ENCODE data around the gene C15orf40. TPM values are rescaled to one million over a fixed set of nuclear protein-coding genes. Genes with fewer than 3 reads are reported as not detected.
"Not testable (repeated sequence)": the region's sequence is repeated elsewhere in the genome, so short reads cannot be mapped to it uniquely, and the experiment has no call there.

C15orf40 gene
- total RNA-seq, 1 donor from 2014 or later: 14.7 TPM

DNA sequence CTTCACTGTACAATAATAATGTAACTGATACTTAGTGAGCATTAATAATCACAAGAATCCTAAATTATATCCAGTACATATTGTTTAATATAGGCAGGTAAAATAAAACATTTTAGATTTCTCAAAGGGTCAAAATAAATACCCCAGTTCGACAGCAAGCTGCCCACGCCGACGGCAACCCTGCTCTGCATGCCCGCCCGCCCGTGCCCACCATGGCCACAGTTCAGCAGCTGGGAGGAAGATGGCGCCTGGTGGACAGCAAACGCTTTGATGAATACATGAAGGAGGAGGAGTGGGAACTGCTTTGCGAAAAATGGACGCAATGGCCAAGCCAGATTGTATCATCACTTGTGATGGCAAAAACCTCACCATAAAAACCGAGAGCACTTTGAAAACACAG is 32.7 kb upstream of the C15orf40 start:
- Mint-ChIP-seq H3K27me3 (ENCODE audit: low read depth) (no peaks in the 10 kb centered on the region), H3K4me3 (ENCODE audit: unreplicated experiment) (no peak overlapping the region), H3K36me3 (ENCODE audit: low read depth) (peaks cover 29% of the 10 kb centered on the region), H3K4me1 (ENCODE audit: low read depth) (peaks cover 24% of the 10 kb centered on the region), H3K9me3 (ENCODE audit: low read depth) (no peaks in the 10 kb centered on the region), H3K27ac (ENCODE audit: unreplicated experiment) (peak overlapping the region; percentile 12)
- no peak for DNase-seq (ENCODE audit: low spot score)
- TF ChIP-seq, protein P1, sequence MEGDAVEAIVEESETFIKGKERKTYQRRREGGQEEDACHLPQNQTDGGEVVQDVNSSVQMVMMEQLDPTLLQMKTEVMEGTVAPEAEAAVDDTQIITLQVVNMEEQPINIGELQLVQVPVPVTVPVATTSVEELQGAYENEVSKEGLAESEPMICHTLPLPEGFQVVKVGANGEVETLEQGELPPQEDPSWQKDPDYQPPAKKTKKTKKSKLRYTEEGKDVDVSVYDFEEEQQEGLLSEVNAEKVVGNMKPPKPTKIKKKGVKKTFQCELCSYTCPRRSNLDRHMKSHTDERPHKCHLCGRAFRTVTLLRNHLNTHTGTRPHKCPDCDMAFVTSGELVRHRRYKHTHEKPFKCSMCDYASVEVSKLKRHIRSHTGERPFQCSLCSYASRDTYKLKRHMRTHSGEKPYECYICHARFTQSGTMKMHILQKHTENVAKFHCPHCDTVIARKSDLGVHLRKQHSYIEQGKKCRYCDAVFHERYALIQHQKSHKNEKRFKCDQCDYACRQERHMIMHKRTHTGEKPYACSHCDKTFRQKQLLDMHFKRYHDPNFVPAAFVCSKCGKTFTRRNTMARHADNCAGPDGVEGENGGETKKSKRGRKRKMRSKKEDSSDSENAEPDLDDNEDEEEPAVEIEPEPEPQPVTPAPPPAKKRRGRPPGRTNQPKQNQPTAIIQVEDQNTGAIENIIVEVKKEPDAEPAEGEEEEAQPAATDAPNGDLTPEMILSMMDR (IDR thresholded peaks at IDR 0.05): no peak

DNA sequence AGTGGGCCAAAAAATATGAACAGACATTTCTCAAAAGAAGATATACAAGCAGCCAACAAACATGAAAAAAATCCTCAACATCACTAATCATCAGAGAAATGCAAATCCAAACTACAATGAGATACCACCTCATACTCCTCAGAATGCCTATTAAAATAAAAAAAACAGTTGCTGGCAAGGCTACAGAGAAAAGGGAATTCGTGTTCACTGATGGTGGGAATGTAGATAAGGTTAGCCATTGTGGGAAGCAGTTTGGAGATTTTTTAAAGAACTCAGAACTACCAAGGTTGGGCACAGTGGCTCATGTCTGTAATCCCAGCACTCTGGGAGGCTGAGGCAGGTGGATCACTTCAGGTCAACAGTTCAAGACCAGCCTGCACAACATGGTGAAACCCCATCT is 27.8 kb upstream of the C15orf40 start:
- Mint-ChIP-seq H3K36me3 (ENCODE audit: low read depth) (peaks cover 18% of the 10 kb centered on the region), H3K9me3 (ENCODE audit: low read depth) (peaks cover 3% of the 10 kb centered on the region), H3K4me3 (ENCODE audit: unreplicated experiment) (no peak overlapping the region), H3K4me1 (ENCODE audit: low read depth) (peaks cover 2% of the 10 kb centered on the region), H3K27ac (ENCODE audit: unreplicated experiment) (no peak overlapping the region), H3K27me3 (ENCODE audit: low read depth) (no peaks in the 10 kb centered on the region)
- DNase-seq (ENCODE audit: low spot score): no peak
- TF ChIP-seq, protein P1 (IDR thresholded peaks at IDR 0.05): no peak

DNA sequence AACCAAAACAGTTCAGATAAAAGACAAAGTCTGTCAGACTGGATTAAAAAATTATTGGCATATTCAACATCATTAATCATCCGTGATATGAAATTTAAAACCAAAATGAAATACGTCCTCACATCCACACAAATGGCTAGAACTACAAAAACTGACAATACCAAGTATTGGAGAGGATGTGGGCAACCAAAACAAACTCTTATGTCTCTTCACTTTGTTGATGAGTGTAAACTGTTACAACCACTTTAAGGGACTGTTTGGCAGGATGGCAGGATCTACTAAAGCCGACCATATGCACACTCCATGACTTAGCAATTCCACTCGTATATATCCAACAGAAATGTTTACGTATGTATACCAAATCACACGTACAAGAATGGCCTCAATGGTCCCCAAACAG is 24.8 kb upstream of the C15orf40 start:
- H3K36me3 Mint-ChIP-seq (ENCODE audit: low read depth): peaks cover 12% of the 10 kb centered on the region
- H3K27me3 Mint-ChIP-seq (ENCODE audit: low read depth): no peaks in the 10 kb centered on the region
- no peak overlapping the region for H3K4me3 Mint-ChIP-seq (ENCODE audit: unreplicated experiment)
- peaks cover 2% of the 10 kb centered on the region for H3K4me1 Mint-ChIP-seq (ENCODE audit: low read depth)
- DNase-seq (ENCODE audit: low spot score): no peak
- TF ChIP-seq, protein P1 (IDR thresholded peaks at IDR 0.05): no peak
- peaks cover 3% of the 10 kb centered on the region for H3K9me3 Mint-ChIP-seq (ENCODE audit: low read depth)
- H3K27ac Mint-ChIP-seq (ENCODE audit: unreplicated experiment): no peak overlapping the region

DNA sequence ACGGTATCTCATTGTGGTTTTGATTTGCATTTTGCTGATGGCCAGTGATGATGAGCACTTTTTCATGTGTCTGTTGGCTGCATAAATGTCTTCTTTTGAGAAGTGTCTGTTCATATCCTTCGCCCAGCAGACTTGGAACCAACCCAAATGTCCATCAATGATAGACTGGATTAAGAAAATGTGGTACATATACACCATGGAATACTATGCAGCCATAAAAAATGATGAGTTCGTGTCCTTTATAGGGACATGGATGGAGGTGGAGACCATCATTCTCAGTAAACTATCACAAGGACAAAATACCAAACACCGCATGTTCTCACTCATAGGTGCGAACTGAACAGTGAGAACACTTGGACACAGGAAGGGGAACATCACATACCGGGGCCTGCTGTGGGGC is 19.8 kb upstream of the C15orf40 start:
- H3K4me1 Mint-ChIP-seq (ENCODE audit: low read depth); H3K27ac Mint-ChIP-seq (ENCODE audit: unreplicated experiment); H3K27me3 Mint-ChIP-seq (ENCODE audit: low read depth); H3K4me3 Mint-ChIP-seq (ENCODE audit: unreplicated experiment); DNase-seq (ENCODE audit: low spot score); H3K9me3 Mint-ChIP-seq (ENCODE audit: low read depth): not testable (repeated sequence)
- H3K36me3 Mint-ChIP-seq (ENCODE audit: low read depth): peaks cover 11% of the 10 kb centered on the region

DNA sequence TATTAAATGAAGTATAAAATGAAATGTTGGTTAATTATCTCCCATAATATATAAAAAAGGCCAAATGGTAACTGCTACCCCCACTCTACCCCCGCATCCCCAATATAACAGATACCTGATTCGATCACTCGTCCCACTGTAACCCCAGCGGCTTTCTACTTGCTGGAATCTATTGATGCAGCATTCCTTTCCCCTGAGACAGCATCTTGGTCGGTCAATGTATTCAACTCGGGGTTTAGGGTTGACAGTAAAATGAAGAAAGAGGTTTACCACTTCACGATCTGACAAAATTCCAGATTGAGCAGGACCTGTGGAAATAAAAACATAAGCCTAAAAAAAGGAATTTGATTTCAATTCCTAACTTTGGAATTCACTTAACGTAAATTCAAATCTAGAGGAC is 18.6 kb upstream of the C15orf40 start:
- Mint-ChIP-seq H3K27ac (ENCODE audit: unreplicated experiment) (peak overlapping the region; percentile 78), H3K4me1 (ENCODE audit: low read depth) (peaks cover 8% of the 10 kb centered on the region), H3K36me3 (ENCODE audit: low read depth) (peaks cover 11% of the 10 kb centered on the region), H3K27me3 (ENCODE audit: low read depth) (no peaks in the 10 kb centered on the region), H3K4me3 (ENCODE audit: unreplicated experiment) (no peak overlapping the region), H3K9me3 (ENCODE audit: low read depth) (no peaks in the 10 kb centered on the region)
- DNase-seq (ENCODE audit: low spot score): no peak
- TF ChIP-seq, protein P1 (IDR thresholded peaks at IDR 0.05): no peak

DNA sequence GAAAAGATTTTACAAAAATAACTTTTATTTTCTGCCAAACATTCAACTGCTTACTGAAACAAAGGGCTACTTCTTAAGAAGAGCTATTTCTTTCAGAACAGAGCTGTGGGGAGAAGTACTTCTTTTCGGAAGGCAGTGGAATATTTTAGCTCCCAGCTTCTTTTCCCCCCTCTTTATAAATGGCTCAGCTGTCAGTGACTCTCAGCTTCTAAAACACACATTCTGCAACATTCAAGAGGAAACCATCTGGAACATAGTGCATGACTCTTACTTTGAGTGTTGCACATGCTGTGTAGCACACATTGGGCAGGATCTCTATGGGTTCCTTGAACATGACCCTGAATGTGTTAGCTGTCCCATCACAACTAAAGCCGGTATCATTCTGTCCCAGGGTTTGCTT is 7.0 kb upstream of the C15orf40 start:
- no peaks in the 10 kb centered on the region for H3K27me3 Mint-ChIP-seq (ENCODE audit: low read depth)
- TF ChIP-seq, protein P1 (IDR thresholded peaks at IDR 0.05): no peak
- H3K36me3 Mint-ChIP-seq (ENCODE audit: low read depth): peaks cover 2% of the 10 kb centered on the region
- H3K4me3 Mint-ChIP-seq (ENCODE audit: unreplicated experiment): no peak overlapping the region
- no peaks in the 10 kb centered on the region for H3K9me3 Mint-ChIP-seq (ENCODE audit: low read depth)
- no peaks in the 10 kb centered on the region for H3K4me1 Mint-ChIP-seq (ENCODE audit: low read depth)
- H3K27ac Mint-ChIP-seq (ENCODE audit: unreplicated experiment): no peak overlapping the region
- DNase-seq (ENCODE audit: low spot score): no peak
